GM12891 (cell line): ENCODE results near the gene BLTP1.

Source experiments
- PAX5 ChIP-seq: IDR thresholded peaks from 2 replicates; pipeline ENCODE4 v1.6.1; 2011; ENCODE audit warnings: low read length, moderate library complexity, mild to moderate bottlenecking; ENCODE audit not compliant: insufficient read depth, severe bottlenecking
- POLR2A ChIP-seq: IDR thresholded peaks from 2 replicates; pipeline ENCODE4 v1.6.1; 2011; ENCODE audit warnings: low read depth, low read length, control low read depth
- POLR2AphosphoS5 ChIP-seq: IDR thresholded peaks from 2 replicates; pipeline ENCODE4 v1.6.1; 2011; ENCODE audit warnings: low read depth, low read length, control low read depth
- POU2F2 ChIP-seq: IDR thresholded peaks from 2 replicates; pipeline ENCODE4 v1.6.1; 2011; ENCODE audit warnings: low read depth, mild to moderate bottlenecking, control low read depth, low read length, moderate library complexity
- SPI1 ChIP-seq: IDR thresholded peaks from 2 replicates; pipeline ENCODE4 v1.6.1; 2011; ENCODE audit warnings: low read depth, low read length, control low read depth
- TAF1 ChIP-seq: IDR thresholded peaks from 2 replicates; pipeline ENCODE4 v1.6.1; 2011; ENCODE audit warnings: low read depth, low read length, control low read depth

DNA sequence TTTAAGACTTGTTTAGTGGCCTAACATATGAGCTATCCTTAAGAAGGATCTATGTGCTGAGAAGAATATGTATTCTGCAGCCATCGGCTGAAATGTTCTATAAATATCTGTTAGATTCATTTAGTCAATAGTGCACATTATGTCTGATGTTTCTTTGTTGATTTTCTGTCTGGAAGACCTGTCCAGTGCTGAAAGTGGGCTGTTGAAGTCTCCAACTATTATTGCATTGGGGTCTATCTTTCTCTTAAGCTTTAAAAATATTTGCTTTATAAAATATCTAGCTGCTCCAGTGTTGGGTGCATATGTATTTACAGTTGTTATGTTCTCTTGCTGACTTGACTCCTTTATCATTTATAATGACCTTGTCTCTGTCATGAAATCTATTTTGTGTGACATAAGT, 9.4 kb upstream of the BLTP1 start:
- no peak for TF ChIP-seq POLR2A
- TF ChIP-seq POLR2AphosphoS5: no peak
- TF ChIP-seq TAF1: no peak
- TF ChIP-seq POU2F2: no peak
- no peak for TF ChIP-seq SPI1
- TF ChIP-seq PAX5: no peak
